ENCODE data around the gene HUWE1.

HUWE1 gene

GRCh38 chrX:53683556-53684414 is 2.7 kb downstream of the HUWE1 start:
- DNase-seq, result peak; percentile 92

- peak; percentile 50 for DNase-seq
These were observed 3.5 kb downstream of the HUWE1 start for GRCh38 chrX:53682885-53683555.

- DNase-seq, result peak; percentile 23
These were observed 4.9 kb downstream of the HUWE1 start for GRCh38 chrX:53681661-53682060.

GRCh38 chrX:53678667-53679066 is 7.9 kb downstream of the HUWE1 start:
- DNase-seq, result no peak

- DNase-seq, result no peak
These were observed 9.2 kb downstream of the HUWE1 start for GRCh38 chrX:53677286-53677685.

- DNase-seq, result no peak
These were observed 11.9 kb downstream of the HUWE1 start for GRCh38 chrX:53674581-53674980.

GRCh38 chrX:53669258-53669657 is 17.3 kb downstream of the HUWE1 start:
- no peak for DNase-seq

GRCh38 chrX:53666171-53666570 is 20.3 kb downstream of the HUWE1 start:
- no peak for DNase-seq

- no peak for DNase-seq
These were observed 26.5 kb downstream of the HUWE1 start for GRCh38 chrX:53660004-53660403.

- DNase-seq, result no peak
These were observed 27.5 kb downstream of the HUWE1 start for GRCh38 chrX:53659039-53659438.

- no peak for DNase-seq
These were observed 29.7 kb downstream of the HUWE1 start for GRCh38 chrX:53656845-53657244.

- DNase-seq, result no peak
These were observed 32.1 kb downstream of the HUWE1 start for GRCh38 chrX:53654376-53654775.

- no peak for DNase-seq
These were observed 41.8 kb downstream of the HUWE1 start for GRCh38 chrX:53644751-53645150.

GRCh38 chrX:53642337-53642736 is 44.2 kb downstream of the HUWE1 start:
- DNase-seq, result no peak

GRCh38 chrX:53639257-53639656 is 47.3 kb downstream of the HUWE1 start:
- no peak for DNase-seq

- DNase-seq, result no peak
These were observed 49.0 kb downstream of the HUWE1 start for GRCh38 chrX:53637479-53637878.

GRCh38 chrX:53631156-53631555 is 55.4 kb downstream of the HUWE1 start:
- no peak for DNase-seq

GRCh38 chrX:53630261-53630660 is 56.3 kb downstream of the HUWE1 start:
- DNase-seq, result no peak

GRCh38 chrX:53622431-53622830 is 64.1 kb downstream of the HUWE1 start:
- no peak for DNase-seq

- no peak for DNase-seq
These were observed 65.0 kb downstream of the HUWE1 start for GRCh38 chrX:53621418-53621986.

GRCh38 chrX:53616946-53617345 is 69.6 kb downstream of the HUWE1 start:
- no peak for DNase-seq

GRCh38 chrX:53606456-53606855 is 80.1 kb downstream of the HUWE1 start:
- DNase-seq, result no peak

- no peak for DNase-seq
These were observed 81.5 kb downstream of the HUWE1 start for GRCh38 chrX:53605004-53605403.

- DNase-seq, result no peak
These were observed 86.6 kb downstream of the HUWE1 start for GRCh38 chrX:53599781-53600396.
